ENCODE data around the gene STK32A.
"Not testable (repeated sequence)": the region's sequence is repeated elsewhere in the genome, so short reads cannot be mapped to it uniquely, and the experiment has no call there.

STK32A gene

GRCh38 chr5:147348451-147348850, 113.6 kb downstream of the STK32A start:
- no peak for FAIRE-seq

GRCh38 chr5:147349241-147349640, 114.4 kb downstream of the STK32A start:
- no peak for FAIRE-seq

- no peak for FAIRE-seq
Observed at GRCh38 chr5:147359101-147359500, 124.3 kb downstream of the STK32A start.

- FAIRE-seq: no peak
Observed at GRCh38 chr5:147359581-147359980, 124.8 kb downstream of the STK32A start.

- FAIRE-seq: no peak
Observed at GRCh38 chr5:147360816-147361215, 126.0 kb downstream of the STK32A start.

- FAIRE-seq: no peak
Observed at GRCh38 chr5:147361441-147362175, 126.8 kb downstream of the STK32A start.

- FAIRE-seq: not testable (repeated sequence)
Observed at GRCh38 chr5:147367381-147367780, 132.6 kb downstream of the STK32A start.

GRCh38 chr5:147369742-147370374, 135.0 kb downstream of the STK32A start:
- no peak for FAIRE-seq

GRCh38 chr5:147371290-147371689, 136.5 kb downstream of the STK32A start:
- FAIRE-seq: no peak

- FAIRE-seq: no peak
Observed at GRCh38 chr5:147372191-147372590, 137.4 kb downstream of the STK32A start.

- no peak for FAIRE-seq
Observed at GRCh38 chr5:147373328-147373727, 138.5 kb downstream of the STK32A start.

GRCh38 chr5:147375151-147375550, 140.3 kb downstream of the STK32A start:
- FAIRE-seq: no peak

GRCh38 chr5:147377682-147378081, 142.9 kb downstream of the STK32A start:
- FAIRE-seq: no peak

- FAIRE-seq: no peak
Observed at GRCh38 chr5:147381555-147381954, 146.7 kb downstream of the STK32A start.

- no peak for FAIRE-seq
Observed at GRCh38 chr5:147382776-147383175, 147.9 kb downstream of the STK32A start.

- FAIRE-seq: no peak
Observed at GRCh38 chr5:147384346-147385193, 149.7 kb downstream of the STK32A start.

GRCh38 chr5:147387109-147387508, 152.3 kb downstream of the STK32A start:
- FAIRE-seq: no peak

GRCh38 chr5:147388184-147389108, 153.6 kb downstream of the STK32A start:
- FAIRE-seq: no peak

- no peak for FAIRE-seq
Observed at GRCh38 chr5:147390654-147391225, 155.9 kb downstream of the STK32A start.

GRCh38 chr5:147391781-147392180, 157.0 kb downstream of the STK32A start:
- FAIRE-seq: no peak

GRCh38 chr5:147393874-147394672, 159.2 kb downstream of the STK32A start:
- FAIRE-seq: no peak

Measured in TTC549 (cell line).